HG03280 (cell line): ENCODE measurements around the gene MRPS2.
"Not testable (repeated sequence)": the region's sequence is repeated elsewhere in the genome, so short reads cannot be mapped to it uniquely, and the experiment has no call there.

Experiments
- ATAC-seq: cut with Tn5 transposase; IDR thresholded peaks from one replicate; pipeline ENCODE4 v1.9.1; 2021; ENCODE audit warnings: mild to moderate bottlenecking, moderate library complexity; ENCODE audit not compliant: unreplicated experiment

MRPS2 gene

GRCh38 chr9:135513351-135513846, 12.9 kb downstream of the MRPS2 start:
- ATAC-seq, result no peak

- ATAC-seq, result not testable (repeated sequence)
These were observed 13.4 kb downstream of the MRPS2 start for GRCh38 chr9:135513906-135514305.

- ATAC-seq, result no peak
These were observed 14.0 kb downstream of the MRPS2 start for GRCh38 chr9:135514342-135515082.

- no peak for ATAC-seq
These were observed 14.8 kb downstream of the MRPS2 start for GRCh38 chr9:135515083-135515951.

GRCh38 chr9:135516132-135516860, 15.8 kb downstream of the MRPS2 start:
- no peak for ATAC-seq

- ATAC-seq, result no peak
These were observed 16.9 kb downstream of the MRPS2 start for GRCh38 chr9:135517407-135517822.

- ATAC-seq, result no peak
These were observed 18.9 kb downstream of the MRPS2 start for GRCh38 chr9:135519179-135519971.

- no peak for ATAC-seq
These were observed 20.6 kb downstream of the MRPS2 start, which contains the start of gene LCN1 for GRCh38 chr9:135520916-135521607. LCN1 (plus strand) TSS chr9:135521440; CDS start chr9:135521498, 58 bp downstream.

GRCh38 chr9:135521608-135522095, 21.2 kb downstream of the MRPS2 start:
- no peak for ATAC-seq

- no peak for ATAC-seq
These were observed 21.8 kb downstream of the MRPS2 start for GRCh38 chr9:135522137-135522877.

- no peak for ATAC-seq
These were observed 22.4 kb downstream of the MRPS2 start for GRCh38 chr9:135522931-135523330.

GRCh38 chr9:135523521-135524129, 23.1 kb downstream of the MRPS2 start:
- ATAC-seq, result no peak

GRCh38 chr9:135524130-135524861, 23.8 kb downstream of the MRPS2 start:
- no peak for ATAC-seq

GRCh38 chr9:135525241-135526088, 25.0 kb downstream of the MRPS2 start:
- no peak for ATAC-seq

GRCh38 chr9:135526089-135526729, 25.7 kb downstream of the MRPS2 start:
- ATAC-seq, result no peak
